ENCODE measurements around the gene PEMT. TPM values are rescaled to one million over a fixed set of nuclear protein-coding genes. Genes with fewer than 3 reads are reported as not detected.

PEMT gene
- total and polyA plus RNA-seq, 10 donors, result 8.9 to 21.3 (median 14.8) TPM

DNA sequence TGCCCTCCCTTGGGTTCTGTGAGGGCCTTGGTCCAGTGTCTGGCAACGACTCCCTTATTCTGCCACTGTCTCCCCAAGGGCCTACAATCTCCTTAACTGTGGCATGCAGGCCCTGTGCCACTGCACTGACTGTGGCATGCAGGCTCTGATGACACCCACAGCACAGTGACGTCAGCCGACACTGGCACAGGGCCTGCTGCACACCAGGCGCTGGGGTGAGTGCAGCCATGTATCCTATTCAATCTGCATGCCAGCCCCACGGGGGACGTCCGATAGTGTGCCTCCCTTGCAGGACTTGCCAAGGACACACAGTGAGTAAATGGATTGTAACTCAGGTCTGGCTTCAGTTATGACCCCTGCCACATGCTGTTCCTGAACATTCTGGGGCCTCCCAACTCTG lies 55.6 kb downstream of the PEMT start:
- intact Hi-C loops (cut with DNase I; ENCODE audit: low total_unique reads), result no loop called here
- H3K4me1 ChIP-seq, result no peaks in the 10 kb centered on the region
- no peak for DNase-seq
- H3K9me3 ChIP-seq, result no peaks in the 10 kb centered on the region
- H3K4me3 ChIP-seq, result no peak overlapping the region
- TF ChIP-seq, protein P1, sequence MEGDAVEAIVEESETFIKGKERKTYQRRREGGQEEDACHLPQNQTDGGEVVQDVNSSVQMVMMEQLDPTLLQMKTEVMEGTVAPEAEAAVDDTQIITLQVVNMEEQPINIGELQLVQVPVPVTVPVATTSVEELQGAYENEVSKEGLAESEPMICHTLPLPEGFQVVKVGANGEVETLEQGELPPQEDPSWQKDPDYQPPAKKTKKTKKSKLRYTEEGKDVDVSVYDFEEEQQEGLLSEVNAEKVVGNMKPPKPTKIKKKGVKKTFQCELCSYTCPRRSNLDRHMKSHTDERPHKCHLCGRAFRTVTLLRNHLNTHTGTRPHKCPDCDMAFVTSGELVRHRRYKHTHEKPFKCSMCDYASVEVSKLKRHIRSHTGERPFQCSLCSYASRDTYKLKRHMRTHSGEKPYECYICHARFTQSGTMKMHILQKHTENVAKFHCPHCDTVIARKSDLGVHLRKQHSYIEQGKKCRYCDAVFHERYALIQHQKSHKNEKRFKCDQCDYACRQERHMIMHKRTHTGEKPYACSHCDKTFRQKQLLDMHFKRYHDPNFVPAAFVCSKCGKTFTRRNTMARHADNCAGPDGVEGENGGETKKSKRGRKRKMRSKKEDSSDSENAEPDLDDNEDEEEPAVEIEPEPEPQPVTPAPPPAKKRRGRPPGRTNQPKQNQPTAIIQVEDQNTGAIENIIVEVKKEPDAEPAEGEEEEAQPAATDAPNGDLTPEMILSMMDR (IDR thresholded peaks at IDR 0.05 in 8 of 11, conservative IDR thresholded peaks at IDR 0.05 in 3 of 11), result no peak
- no peak for TF ChIP-seq POLR2A (IDR thresholded peaks at IDR 0.05)
- TF ChIP-seq POLR2AphosphoS5 (IDR thresholded peaks at IDR 0.05), result no peak
- H3K36me3 ChIP-seq, result no peaks in the 10 kb centered on the region
- 58 to 90% (median 81%) methylated on average over 1 to 7 of the region's 7 CpGs for WGBS, 5 donors
- no peaks in the 10 kb centered on the region for H3K27me3 ChIP-seq (replicated peaks in 1 of 7)
- no peak overlapping the region for H3K27ac ChIP-seq

DNA sequence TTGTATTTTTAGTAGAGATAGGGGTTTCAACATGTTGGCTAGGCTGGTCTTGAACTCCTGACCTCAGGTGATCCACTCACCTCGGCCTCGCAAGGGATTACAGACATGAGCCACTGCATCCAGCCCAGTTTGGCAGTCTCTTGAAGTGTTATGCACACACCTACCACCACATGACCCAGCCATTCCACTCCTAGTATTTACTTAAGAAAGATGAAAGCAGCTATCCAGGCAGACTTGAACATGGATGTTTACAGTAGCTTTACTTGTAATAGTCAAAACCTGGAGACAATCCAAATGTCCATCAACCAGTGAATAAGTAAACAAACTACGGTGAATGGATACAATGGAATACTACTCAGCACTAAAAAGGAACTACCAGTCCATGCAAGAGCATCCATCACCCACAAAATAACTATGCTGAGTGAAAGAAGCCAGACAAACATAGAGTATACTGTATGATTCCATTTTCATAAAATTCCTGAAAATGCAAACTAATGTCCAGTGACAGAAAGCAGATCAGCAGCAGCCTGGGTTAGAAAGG lies 57.5 kb downstream of the PEMT start:
- no peaks in the 10 kb centered on the region for H3K9me3 ChIP-seq
- no peak overlapping the region for H3K27ac ChIP-seq
- H3K27me3 ChIP-seq (replicated peaks in 1 of 7), result no peaks in the 10 kb centered on the region
- WGBS, 5 donors, result 93 to 96% (median 95%) methylated on average over 3 of the region's 3 CpGs
- no peak for TF ChIP-seq POLR2AphosphoS5 (IDR thresholded peaks at IDR 0.05)
- TF ChIP-seq, protein P1 (IDR thresholded peaks at IDR 0.05 in 8 of 11, conservative IDR thresholded peaks at IDR 0.05 in 3 of 11), result no peak
- peaks cover 0 to 3% (median 0%) of the 10 kb centered on the region in 6 donors for H3K4me1 ChIP-seq
- intact Hi-C loops (cut with DNase I; ENCODE audit: low total_unique reads), result no loop called here
- no peaks in the 10 kb centered on the region for H3K36me3 ChIP-seq
- DNase-seq, result no peak
- no peak overlapping the region for H3K4me3 ChIP-seq

DNA sequence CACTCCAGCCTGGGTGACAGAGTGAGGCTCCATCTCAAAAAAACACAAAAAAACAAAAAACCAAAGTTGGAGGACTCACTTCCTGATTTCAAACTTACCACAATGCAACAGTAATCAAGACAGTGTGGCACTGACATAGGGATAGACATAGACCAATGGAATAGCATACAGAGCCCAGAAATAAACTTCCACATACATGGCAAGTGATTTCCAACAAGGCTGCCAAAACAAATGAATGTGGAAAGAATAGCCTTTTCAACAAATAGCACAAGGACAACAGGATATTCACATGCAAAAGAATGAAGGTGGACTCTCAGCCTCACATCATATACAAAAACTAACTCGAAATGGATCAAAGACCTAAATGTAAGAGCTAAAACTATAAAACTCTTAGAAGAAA lies 58.5 kb downstream of the PEMT start:
- no peaks in the 10 kb centered on the region for H3K27me3 ChIP-seq (replicated peaks in 1 of 7)
- 88 to 95% (median 90%) methylated on average over 1 of the region's 1 CpG for WGBS, 5 donors

DNA sequence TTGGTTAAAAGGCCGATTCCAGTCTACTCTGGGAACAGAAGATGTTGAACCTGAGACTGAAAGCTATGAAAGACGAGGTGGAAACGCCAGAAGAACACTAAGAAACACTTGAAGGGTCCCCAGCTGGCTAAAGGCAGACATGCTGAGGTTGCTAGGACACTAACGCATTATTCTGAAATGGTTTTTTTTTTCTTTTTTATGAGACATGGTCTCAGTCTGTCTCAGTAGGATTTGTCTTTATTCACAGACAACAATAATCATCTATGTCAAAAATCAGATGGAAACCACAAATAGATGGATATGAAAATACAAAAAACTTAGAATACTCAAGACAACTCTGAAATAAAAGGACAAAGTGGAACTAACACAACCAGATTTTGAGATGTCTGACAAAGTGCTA lies 60.4 kb downstream of the PEMT start:
- Histone ChIP-seq H3K27ac (no peak overlapping the region), H3K9me3 (no peaks in the 10 kb centered on the region), H3K4me3 (no peak overlapping the region), H3K36me3 (no peaks in the 10 kb centered on the region), H3K4me1 (peaks cover 0 to 13% (median 0%) of the 10 kb centered on the region in 6 donors), H3K27me3 (replicated peaks in 1 of 7) (no peaks in the 10 kb centered on the region)
- intact Hi-C loops (cut with DNase I; ENCODE audit: low total_unique reads), result no loop called here
- TF ChIP-seq POLR2AphosphoS5 (IDR thresholded peaks at IDR 0.05), result no peak
- TF ChIP-seq, protein P1 (IDR thresholded peaks at IDR 0.05 in 8 of 11, conservative IDR thresholded peaks at IDR 0.05 in 3 of 11), result no peak
- TF ChIP-seq POLR2A (IDR thresholded peaks at IDR 0.05), result no peak
- WGBS, 5 donors, result 79 to 92% (median 86%) methylated on average over 4 of the region's 4 CpGs
- DNase-seq, result no peak

More for the DNA sequence above, 58.5 kb downstream of the PEMT start:
- peaks cover 0 to 11% (median 0%) of the 10 kb centered on the region in 6 donors for H3K4me1 ChIP-seq
- no peak overlapping the region for H3K27ac ChIP-seq
- H3K36me3 ChIP-seq, result no peaks in the 10 kb centered on the region
- no peaks in the 10 kb centered on the region for H3K9me3 ChIP-seq
- intact Hi-C loops (cut with DNase I; ENCODE audit: low total_unique reads), result no loop called here
- DNase-seq, result no peak
- no peak overlapping the region for H3K4me3 ChIP-seq
- TF ChIP-seq POLR2A (IDR thresholded peaks at IDR 0.05), result no peak
- TF ChIP-seq, protein P1 (IDR thresholded peaks at IDR 0.05 in 8 of 11, conservative IDR thresholded peaks at IDR 0.05 in 3 of 11), result no peak
- TF ChIP-seq POLR2AphosphoS5 (IDR thresholded peaks at IDR 0.05), result no peak
